RWPE1 (cell line): ENCODE data around the gene ADGRG1.

ENCODE experiments used
- CTCF ChIA-PET: fragments of 350-600 bp; sonication (Branson Sonifier 250); formaldehyde crosslinking; extraction: SDS; loops from one replicate; lab custom pipeline; 2021; lab: Yijun Ruan, JAX
- POLR2A ChIA-PET: fragments of 400-600 bp; formaldehyde crosslinking; extraction: SDS; loops from one replicate; lab custom pipeline; 2020; ENCODE audit warnings: antibody characterized with exemption; ENCODE audit not compliant: low non-redundant PET; lab: Yijun Ruan, JAX
- DNase-seq: peaks from one replicate; pipeline ENCODE4 v3.0.0; 2012; ENCODE audit warnings: low spot score
- H3K27ac ChIP-seq: fragments of 450-650 bp; 2 replicates; pipeline ENCODE4 v1.5.1; 2017
- CTCF ChIP-seq: fragments of 450-650 bp; conservative IDR thresholded peaks from 2 replicates; pipeline ENCODE4 v1.5.1; 2017; ENCODE audit warnings: low read depth, mild to moderate bottlenecking

The ADGRG1 gene

GRCh38 chr16:57628008-57628781, at the start of gene ADGRG1:
Gene ADGRG1 (plus strand): TSS chr16:57628630. CDS start chr16:57650288, 21,658 bp downstream.
- CTCF ChIA-PET: interaction anchor here (0.6 to 1.4 kb wide), 5 partner anchors 13 to 51 kb away, joined by 3 to 4 read pairs (median 3); no protein-coding TSS in a partner anchor
- POLR2A ChIA-PET: interaction anchor here (0.7 to 1.2 kb wide), 2 partner anchors 9 to 15 kb away, joined by 6 to 7 read pairs; no protein-coding TSS in a partner anchor
- H3K27ac ChIP-seq: peak within 1 kb of the TSS; percentile 69
- DNase-seq: peak; percentile 96
- TF ChIP-seq CTCF: no peak; the same call in 1 of the 2 replicates

GRCh38 chr16:57579361-57579665, 49.1 kb upstream of the ADGRG1 start:
- H3K27ac ChIP-seq: no peak overlapping the region
- POLR2A ChIA-PET: no interaction called here
- CTCF ChIA-PET: interaction anchor here (0.5 kb wide), 1 partner anchor 13 kb away, joined by 3 read pairs; no protein-coding TSS in a partner anchor
- DNase-seq: no peak
- no peak for TF ChIP-seq CTCF

- CTCF ChIA-PET: interaction anchor here (1.0 to 1.8 kb wide), 2 partner anchors 9 to 64 kb away, joined by 3 to 12 read pairs; no protein-coding TSS in a partner anchor
- TF ChIP-seq CTCF: no peak
- no peak overlapping the region for H3K27ac ChIP-seq
- POLR2A ChIA-PET: interaction anchor here (1.0 kb wide), 1 partner anchor 35 kb away, joined by 9 read pairs; no protein-coding TSS in a partner anchor
- DNase-seq: no peak
These were observed 43.3 kb upstream of the ADGRG1 start for GRCh38 chr16:57585051-57585687.

- DNase-seq: no peak
- TF ChIP-seq CTCF: no peak
- H3K27ac ChIP-seq: no peak overlapping the region
- ChIA-PET POLR2A (no interaction called here), CTCF (interaction anchor here (0.6 to 1.0 kb wide), 2 partner anchors 10 to 21 kb away, joined by 3 to 6 read pairs; no protein-coding TSS in a partner anchor)
These were observed 39.6 kb upstream of the ADGRG1 start for GRCh38 chr16:57588831-57589230.

GRCh38 chr16:57589374-57589773, 39.1 kb upstream of the ADGRG1 start:
- TF ChIP-seq CTCF: no peak
- POLR2A ChIA-PET: interaction anchor here (0.6 to 0.7 kb wide), 2 partner anchors 117 to 146 kb away, joined by 4 read pairs; partner anchors contain the start of gene KATNB1
- DNase-seq: no peak
- CTCF ChIA-PET: interaction anchor here (0.6 kb wide), 1 partner anchor 11 kb away, joined by 6 read pairs; no protein-coding TSS in a partner anchor
- H3K27ac ChIP-seq: no peak overlapping the region

GRCh38 chr16:57590654-57591085, 37.8 kb upstream of the ADGRG1 start:
- H3K27ac ChIP-seq: peak overlapping the region; percentile 80
- POLR2A ChIA-PET: interaction anchor here (0.6 kb wide), 1 partner anchor 64 kb away, joined by 3 read pairs; no protein-coding TSS in a partner anchor
- DNase-seq: peak; percentile 88
- CTCF ChIA-PET: interaction anchor here (0.6 to 2.0 kb wide), 17 partner anchors 8 to 63 kb away, joined by 3 to 12 read pairs (median 4); partner anchors contain the start of gene ADGRG1
- no peak for TF ChIP-seq CTCF
